HEK293 (cell line): Measurements from ENCODE around the gene SHLD1.
"Not testable (repeated sequence)": the region's sequence is repeated elsewhere in the genome, so short reads cannot be mapped to it uniquely, and the experiment has no call there.

Experiments used
- CTCF ChIA-PET: fragments of 350-600 bp; formaldehyde crosslinking; extraction: SDS; loops from one replicate; lab custom pipeline; 2021; ENCODE audit warnings: antibody characterized with exemption; lab: Yijun Ruan, JAX
- POLR2A ChIA-PET: fragments of 300-600 bp; formaldehyde crosslinking; extraction: SDS; loops from one replicate; lab custom pipeline; 2020; ENCODE audit warnings: antibody characterized with exemption, inconsistent platforms; lab: Yijun Ruan, JAX
- H3K27ac ChIP-seq: fragments of 200-500 bp; sonication (Bioruptor generic); 2 replicates; pipeline ENCODE4 v1.5.1; 2014; ENCODE audit warnings: low read depth, low read length, control low read depth, inconsistent platforms; ENCODE audit errors: extremely low read depth
- H3K36me3 ChIP-seq, 2 experiments: fragments of 200-500 bp in 1 of 2; sonication (Bioruptor generic) in 1 of 2; 1 replicate in 1 of 2; 2 replicates in 1 of 2; pipeline ENCODE4 v1.5.1; 2014 to 2017; ENCODE audit warnings: inconsistent platforms in 2 of 2, low read length in 2 of 2; ENCODE audit not compliant: control insufficient read depth in 2 of 2, insufficient read depth in 1 of 2
- H3K4me1 ChIP-seq: fragments of 200-500 bp; sonication (Bioruptor generic); 2 replicates; pipeline ENCODE4 v1.5.1; 2014; ENCODE audit warnings: mild to moderate bottlenecking, low read length, inconsistent platforms; ENCODE audit not compliant: control insufficient read depth, insufficient read depth
- H3K4me3 ChIP-seq: 2 replicates; pipeline ENCODE4 v1.5.1; 2011; ENCODE audit warnings: low read depth, mild to moderate bottlenecking, control low read depth, low read length, moderate library complexity
- H3K9me3 ChIP-seq: fragments of 200-500 bp; sonication (Bioruptor generic); 2 replicates; pipeline ENCODE4 v1.5.1; 2014; ENCODE audit warnings: low read depth, low read length, inconsistent platforms; ENCODE audit not compliant: control insufficient read depth, insufficient read depth
- AEBP2 ChIP-seq: fragments of 450-650 bp; formaldehyde crosslinking; IDR thresholded peaks from 2 replicates; pipeline ENCODE4 v1.5.1; 2016; ENCODE audit warnings: missing biosample characterization, missing genetic modification characterization, borderline replicate concordance
- BCL11B ChIP-seq: fragments of 450-650 bp; formaldehyde crosslinking; IDR thresholded peaks from 2 replicates; pipeline ENCODE4 v1.5.1; 2016; ENCODE audit warnings: low read depth, missing biosample characterization, missing genetic modification characterization
- FEZF1 ChIP-seq: fragments of 450-650 bp; formaldehyde crosslinking; IDR thresholded peaks from 2 replicates; pipeline ENCODE4 v1.5.1; 2016; ENCODE audit warnings: missing biosample characterization, missing genetic modification characterization
- HOXD13 ChIP-seq: sonication (generic); formaldehyde crosslinking; IDR thresholded peaks from 2 replicates; pipeline ENCODE4 v1.8.0; 2022; ENCODE audit warnings: missing genetic modification reagents, borderline replicate concordance
- KLF1 ChIP-seq: fragments of 450-650 bp; formaldehyde crosslinking; IDR thresholded peaks from 2 replicates; pipeline ENCODE4 v1.5.1; 2016; ENCODE audit warnings: missing biosample characterization, missing genetic modification characterization
- KLF8 ChIP-seq: fragments of 450-650 bp; formaldehyde crosslinking; IDR thresholded peaks from 2 replicates; pipeline ENCODE4 v1.5.1; 2016; ENCODE audit warnings: missing biosample characterization, missing genetic modification characterization
- MYNN ChIP-seq: fragments of 450-650 bp; formaldehyde crosslinking; IDR thresholded peaks from 2 replicates; pipeline ENCODE4 v1.5.1; 2016; ENCODE audit warnings: missing biosample characterization, missing genetic modification characterization, borderline replicate concordance
- OSR2 ChIP-seq: fragments of 450-650 bp; formaldehyde crosslinking; IDR thresholded peaks from 2 replicates; pipeline ENCODE4 v1.5.1; 2016; ENCODE audit warnings: missing biosample characterization, missing genetic modification characterization
- SP7 ChIP-seq: fragments of 450-650 bp; formaldehyde crosslinking; IDR thresholded peaks from 2 replicates; pipeline ENCODE4 v1.5.1; 2016; ENCODE audit warnings: missing biosample characterization, missing genetic modification characterization
- ZBTB1 ChIP-seq: fragments of 450-650 bp; formaldehyde crosslinking; IDR thresholded peaks from 2 replicates; pipeline ENCODE4 v1.5.1; 2016; ENCODE audit warnings: missing biosample characterization, missing genetic modification characterization
- ZBTB17 ChIP-seq: fragments of 450-650 bp; formaldehyde crosslinking; IDR thresholded peaks from 2 replicates; pipeline ENCODE4 v1.5.1; 2016; ENCODE audit warnings: missing biosample characterization, missing genetic modification characterization
- ZFP3 ChIP-seq: fragments of 450-650 bp; formaldehyde crosslinking; IDR thresholded peaks from 2 replicates; pipeline ENCODE4 v1.5.1; 2016; ENCODE audit warnings: low read depth, missing biosample characterization, missing genetic modification characterization
- ZNF184 ChIP-seq: fragments of 450-650 bp; IDR thresholded peaks from 2 replicates; pipeline ENCODE4 v1.5.1; 2018; ENCODE audit warnings: missing biosample characterization, mild to moderate bottlenecking, missing genetic modification characterization
- ZNF2 ChIP-seq: fragments of 450-650 bp; formaldehyde crosslinking; IDR thresholded peaks from 2 replicates; pipeline ENCODE4 v1.5.1; 2016; ENCODE audit warnings: missing biosample characterization, missing genetic modification characterization
- ZNF214 ChIP-seq: fragments of 450-650 bp; formaldehyde crosslinking; IDR thresholded peaks from 2 replicates; pipeline ENCODE4 v1.5.1; 2017; ENCODE audit warnings: missing biosample characterization, mild to moderate bottlenecking, missing genetic modification characterization, borderline replicate concordance
- ZNF239 ChIP-seq: fragments of 450-650 bp; formaldehyde crosslinking; IDR thresholded peaks from 2 replicates; pipeline ENCODE4 v1.5.1; 2016; ENCODE audit warnings: missing biosample characterization, missing genetic modification characterization
- ZNF24 ChIP-seq: fragments of 450-650 bp; formaldehyde crosslinking; IDR thresholded peaks from 2 replicates; pipeline ENCODE4 v1.5.1; 2016; ENCODE audit warnings: missing biosample characterization, missing genetic modification characterization
- ZNF248 ChIP-seq: fragments of 450-650 bp; formaldehyde crosslinking; IDR thresholded peaks from 2 replicates; pipeline ENCODE4 v1.5.1; 2017; ENCODE audit warnings: missing biosample characterization, missing genetic modification characterization
- ZNF48 ChIP-seq: fragments of 450-650 bp; formaldehyde crosslinking; IDR thresholded peaks from 2 replicates; pipeline ENCODE4 v1.5.1; 2016; ENCODE audit warnings: missing biosample characterization, missing genetic modification characterization
- ZNF514 ChIP-seq: fragments of 450-650 bp; formaldehyde crosslinking; IDR thresholded peaks from 2 replicates; pipeline ENCODE4 v1.5.1; 2016; ENCODE audit warnings: missing biosample characterization, missing genetic modification characterization
- ZNF626 ChIP-seq: fragments of 450-650 bp; sonication (Bioruptor Pico); formaldehyde crosslinking; IDR thresholded peaks from 2 replicates; pipeline ENCODE4 v1.5.1; 2018; ENCODE audit warnings: missing biosample characterization, missing genetic modification characterization, inconsistent platforms
- ZNF629 ChIP-seq: fragments of 450-650 bp; formaldehyde crosslinking; IDR thresholded peaks from 2 replicates; pipeline ENCODE4 v1.5.1; 2017; ENCODE audit warnings: missing biosample characterization, missing genetic modification characterization
- TF ChIP-seq, protein P1 (sequence below): fragments of 450-650 bp; formaldehyde crosslinking; IDR thresholded peaks from 2 replicates; pipeline ENCODE4 v1.5.0; 2017; ENCODE audit warnings: missing biosample characterization, missing genetic modification characterization, borderline replicate concordance
- TF ChIP-seq, protein P2 (sequence below): fragments of 450-650 bp; formaldehyde crosslinking; IDR thresholded peaks from 2 replicates; pipeline ENCODE4 v1.5.1; 2016; ENCODE audit warnings: missing biosample characterization, missing genetic modification characterization
- TF ChIP-seq, protein P3 (sequence below): fragments of 450-650 bp; formaldehyde crosslinking; IDR thresholded peaks from 2 replicates; pipeline ENCODE4 v1.5.1; 2017; ENCODE audit warnings: missing biosample characterization, missing genetic modification characterization
- TF ChIP-seq, protein P4 (sequence below): fragments of 450-650 bp; formaldehyde crosslinking; IDR thresholded peaks from 2 replicates; pipeline ENCODE4; 2016; ENCODE audit warnings: missing biosample characterization, missing genetic modification characterization

The SHLD1 gene

DNA sequence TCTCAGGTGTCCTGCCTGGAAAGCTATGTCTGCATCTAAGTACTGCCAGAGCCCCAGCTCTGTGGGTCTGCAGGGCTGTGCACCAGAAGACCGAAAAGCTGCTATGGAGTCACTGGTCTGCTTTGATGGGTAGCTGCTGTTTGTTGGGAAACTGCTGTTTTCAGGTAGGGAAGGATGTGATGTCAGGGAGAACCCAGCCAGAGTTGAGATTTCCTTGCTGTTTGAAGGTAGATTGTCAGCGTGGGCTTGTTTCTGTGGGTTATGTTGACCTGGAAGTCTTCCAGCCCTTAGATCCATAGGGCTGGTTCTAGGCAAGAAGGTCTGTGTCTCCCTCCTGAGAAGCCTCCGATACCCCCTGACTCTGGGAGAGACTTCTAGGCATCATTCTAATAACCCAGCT is 12.2 kb upstream of the SHLD1 start:
- CTCF ChIA-PET, result no interaction called here

DNA sequence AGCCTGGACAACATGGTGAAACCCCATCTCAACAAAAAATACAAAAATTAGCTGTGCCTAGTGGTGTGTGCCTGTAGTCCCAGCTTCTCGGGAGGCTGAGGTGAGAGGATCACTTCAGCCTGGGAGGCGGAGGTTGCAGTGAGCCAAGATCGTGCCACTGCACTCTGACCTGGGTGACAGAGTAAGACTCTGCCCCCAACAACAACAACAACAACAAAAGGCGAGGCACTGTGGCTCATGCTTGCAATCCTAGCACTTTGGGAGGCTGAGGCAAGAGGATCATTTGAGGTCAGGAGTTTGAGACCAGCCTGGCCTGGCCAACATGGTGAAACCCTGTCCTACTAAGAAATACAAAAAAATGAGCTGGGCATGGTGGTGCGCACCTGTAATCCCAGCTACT is 9.6 kb upstream of the SHLD1 start:
- H3K27ac ChIP-seq, H3K4me3 ChIP-seq, H3K9me3 ChIP-seq, H3K36me3 ChIP-seq, POLR2A ChIA-PET, H3K4me1 ChIP-seq: not testable (repeated sequence)
- CTCF ChIA-PET, result interaction anchor here (0.7 kb wide), 1 partner anchor 95 kb away, joined by 3 read pairs; no protein-coding TSS in a partner anchor

More for the DNA sequence above, 12.2 kb upstream of the SHLD1 start:
- Histone ChIP-seq H3K4me1 (no peaks in the 10 kb centered on the region), H3K4me3 (no peak overlapping the region), H3K27ac (no peak overlapping the region)
- no peak for TF ChIP-seq BCL11B (tag by site-specific recombination)
- no peak for TF ChIP-seq ZBTB1 (tag by site-specific recombination)
- no peak for TF ChIP-seq ZFP3 (tag by site-specific recombination)
- no peak for TF ChIP-seq ZNF214
- TF ChIP-seq, all 188 proteins: peak for 0
- POLR2A ChIA-PET, result no interaction called here
- Histone ChIP-seq H3K9me3 (no peaks in the 10 kb centered on the region), H3K36me3 (no peaks in the 10 kb centered on the region)

DNA sequence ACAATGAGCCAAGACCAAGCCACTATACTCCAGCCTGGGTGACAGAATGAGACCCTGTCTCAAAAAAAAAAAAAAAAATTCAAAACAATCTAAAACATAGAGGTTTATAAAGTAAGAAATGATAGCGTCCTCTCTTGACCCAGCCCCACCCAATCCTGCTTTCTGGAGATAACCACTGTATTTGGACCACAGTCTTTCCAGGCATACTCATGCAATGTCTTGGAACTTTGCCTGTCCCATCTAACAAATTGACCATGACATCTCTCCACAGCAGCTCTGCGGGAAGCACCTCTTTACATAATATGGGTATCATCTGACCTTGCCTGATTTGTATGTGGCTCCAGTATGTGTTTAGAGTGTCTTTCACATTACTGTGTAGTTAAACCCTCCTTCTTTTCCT is 9.1 kb upstream of the SHLD1 start:
- no peaks in the 10 kb centered on the region for H3K9me3 ChIP-seq
- 0 out of 2 replicates have a peak, but pooled peaks cover 2% of the 10 kb centered on the region for H3K4me1 ChIP-seq
- H3K36me3 ChIP-seq, result no peaks in the 10 kb centered on the region
- ChIA-PET POLR2A (no interaction called here), CTCF (no interaction called here)
- no peak overlapping the region for H3K4me3 ChIP-seq
- H3K27ac ChIP-seq, result no peak overlapping the region
- TF ChIP-seq, protein P1, sequence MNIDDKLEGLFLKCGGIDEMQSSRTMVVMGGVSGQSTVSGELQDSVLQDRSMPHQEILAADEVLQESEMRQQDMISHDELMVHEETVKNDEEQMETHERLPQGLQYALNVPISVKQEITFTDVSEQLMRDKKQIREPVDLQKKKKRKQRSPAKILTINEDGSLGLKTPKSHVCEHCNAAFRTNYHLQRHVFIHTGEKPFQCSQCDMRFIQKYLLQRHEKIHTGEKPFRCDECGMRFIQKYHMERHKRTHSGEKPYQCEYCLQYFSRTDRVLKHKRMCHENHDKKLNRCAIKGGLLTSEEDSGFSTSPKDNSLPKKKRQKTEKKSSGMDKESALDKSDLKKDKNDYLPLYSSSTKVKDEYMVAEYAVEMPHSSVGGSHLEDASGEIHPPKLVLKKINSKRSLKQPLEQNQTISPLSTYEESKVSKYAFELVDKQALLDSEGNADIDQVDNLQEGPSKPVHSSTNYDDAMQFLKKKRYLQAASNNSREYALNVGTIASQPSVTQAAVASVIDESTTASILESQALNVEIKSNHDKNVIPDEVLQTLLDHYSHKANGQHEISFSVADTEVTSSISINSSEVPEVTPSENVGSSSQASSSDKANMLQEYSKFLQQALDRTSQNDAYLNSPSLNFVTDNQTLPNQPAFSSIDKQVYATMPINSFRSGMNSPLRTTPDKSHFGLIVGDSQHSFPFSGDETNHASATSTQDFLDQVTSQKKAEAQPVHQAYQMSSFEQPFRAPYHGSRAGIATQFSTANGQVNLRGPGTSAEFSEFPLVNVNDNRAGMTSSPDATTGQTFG (tag by site-specific recombination), result no peak
- TF ChIP-seq SP7 (tag by site-specific recombination) (peak; percentile 75), AEBP2 (tag by site-specific recombination) (no peak), ZBTB17 (peak; percentile 64; the same call in 1 of the 2 replicates), KLF1 (no peak), FEZF1 (tag by site-specific recombination) (no peak), ZNF239 (no peak), ZNF514 (no peak), ZNF2 (no peak), ZNF248 (tag by site-specific recombination) (no peak), ZBTB1 (tag by site-specific recombination) (no peak), HOXD13 (CRISPR knock-in tag) (no peak), ZNF48 (no peak), BCL11B (tag by site-specific recombination) (no peak), MYNN (tag by site-specific recombination) (no peak), ZNF629 (tag by site-specific recombination) (peak; percentile 42), OSR2 (peak; percentile 74), ZNF24 (0 out of 2 replicates have a peak, but pooled peaks have one; percentile 54), ZNF626 (tag by site-specific recombination) (no peak), KLF8 (tag by site-specific recombination) (no peak), ZNF184 (tag by site-specific recombination) (0 out of 2 replicates have a peak, but pooled peaks have one; percentile 31)
- TF ChIP-seq, protein P2, sequence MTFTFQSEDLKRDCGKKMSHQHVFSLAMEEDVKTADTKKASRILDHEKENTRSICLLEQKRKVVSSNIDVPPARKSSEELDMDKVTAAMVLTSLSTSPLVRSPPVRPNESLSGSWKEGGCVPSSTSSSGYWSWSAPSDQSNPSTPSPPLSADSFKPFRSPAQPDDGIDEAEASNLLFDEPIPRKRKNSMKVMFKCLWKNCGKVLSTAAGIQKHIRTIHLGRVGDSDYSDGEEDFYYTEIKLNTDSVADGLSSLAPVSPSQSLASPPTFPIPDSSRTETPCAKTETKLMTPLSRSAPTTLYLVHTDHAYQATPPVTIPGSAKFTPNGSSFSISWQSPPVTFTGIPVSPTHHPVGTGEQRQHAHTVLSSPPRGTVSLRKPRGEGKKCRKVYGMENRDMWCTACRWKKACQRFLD (tag by site-specific recombination), result no peak
- TF ChIP-seq, protein P3, sequence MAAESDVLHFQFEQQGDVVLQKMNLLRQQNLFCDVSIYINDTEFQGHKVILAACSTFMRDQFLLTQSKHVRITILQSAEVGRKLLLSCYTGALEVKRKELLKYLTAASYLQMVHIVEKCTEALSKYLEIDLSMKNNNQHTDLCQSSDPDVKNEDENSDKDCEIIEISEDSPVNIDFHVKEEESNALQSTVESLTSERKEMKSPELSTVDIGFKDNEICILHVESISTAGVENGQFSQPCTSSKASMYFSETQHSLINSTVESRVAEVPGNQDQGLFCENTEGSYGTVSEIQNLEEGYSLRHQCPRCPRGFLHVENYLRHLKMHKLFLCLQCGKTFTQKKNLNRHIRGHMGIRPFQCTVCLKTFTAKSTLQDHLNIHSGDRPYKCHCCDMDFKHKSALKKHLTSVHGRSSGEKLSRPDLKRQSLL (tag by site-specific recombination), result no peak
- TF ChIP-seq, protein P4, sequence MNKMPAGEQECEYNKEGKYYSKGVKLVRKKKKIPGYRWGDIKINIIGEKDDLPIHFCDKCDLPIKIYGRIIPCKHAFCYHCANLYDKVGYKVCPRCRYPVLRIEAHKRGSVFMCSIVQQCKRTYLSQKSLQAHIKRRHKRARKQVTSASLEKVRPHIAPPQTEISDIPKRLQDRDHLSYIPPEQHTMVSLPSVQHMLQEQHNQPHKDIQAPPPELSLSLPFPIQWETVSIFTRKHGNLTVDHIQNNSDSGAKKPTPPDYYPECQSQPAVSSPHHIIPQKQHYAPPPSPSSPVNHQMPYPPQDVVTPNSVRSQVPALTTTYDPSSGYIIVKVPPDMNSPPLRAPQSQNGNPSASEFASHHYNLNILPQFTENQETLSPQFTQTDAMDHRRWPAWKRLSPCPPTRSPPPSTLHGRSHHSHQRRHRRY (tag by site-specific recombination), result no peak
